ENCODE measurements around the gene FTCDNL1.

DNA sequence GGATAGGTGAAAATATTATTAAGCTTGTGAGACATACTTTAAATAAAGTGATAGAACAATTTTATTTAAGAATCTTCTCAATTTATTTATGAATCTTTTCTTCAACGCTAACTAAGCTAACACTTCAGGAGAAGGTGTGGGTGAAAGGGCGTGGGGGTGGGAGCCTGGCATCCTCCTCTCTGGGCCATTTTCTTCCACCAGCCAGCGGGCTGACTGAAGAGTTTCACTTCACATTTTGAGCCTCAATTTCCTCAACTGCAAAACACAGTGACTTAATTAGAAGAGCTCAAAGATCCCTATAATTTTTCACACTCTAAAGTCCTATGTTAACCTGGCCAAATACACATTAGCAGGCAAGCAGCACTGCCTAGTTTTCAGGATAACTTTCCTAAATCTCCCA lies 94.8 kb downstream of the FTCDNL1 start:
- TF ChIP-seq EZH2 (IDR thresholded peaks at IDR 0.05; ENCODE audit: borderline replicate concordance, low read depth, low read length, severe bottlenecking) = no peak
- TF ChIP-seq, protein P1, sequence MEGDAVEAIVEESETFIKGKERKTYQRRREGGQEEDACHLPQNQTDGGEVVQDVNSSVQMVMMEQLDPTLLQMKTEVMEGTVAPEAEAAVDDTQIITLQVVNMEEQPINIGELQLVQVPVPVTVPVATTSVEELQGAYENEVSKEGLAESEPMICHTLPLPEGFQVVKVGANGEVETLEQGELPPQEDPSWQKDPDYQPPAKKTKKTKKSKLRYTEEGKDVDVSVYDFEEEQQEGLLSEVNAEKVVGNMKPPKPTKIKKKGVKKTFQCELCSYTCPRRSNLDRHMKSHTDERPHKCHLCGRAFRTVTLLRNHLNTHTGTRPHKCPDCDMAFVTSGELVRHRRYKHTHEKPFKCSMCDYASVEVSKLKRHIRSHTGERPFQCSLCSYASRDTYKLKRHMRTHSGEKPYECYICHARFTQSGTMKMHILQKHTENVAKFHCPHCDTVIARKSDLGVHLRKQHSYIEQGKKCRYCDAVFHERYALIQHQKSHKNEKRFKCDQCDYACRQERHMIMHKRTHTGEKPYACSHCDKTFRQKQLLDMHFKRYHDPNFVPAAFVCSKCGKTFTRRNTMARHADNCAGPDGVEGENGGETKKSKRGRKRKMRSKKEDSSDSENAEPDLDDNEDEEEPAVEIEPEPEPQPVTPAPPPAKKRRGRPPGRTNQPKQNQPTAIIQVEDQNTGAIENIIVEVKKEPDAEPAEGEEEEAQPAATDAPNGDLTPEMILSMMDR (IDR thresholded peaks at IDR 0.05; ENCODE audit: borderline replicate concordance, extremely low read depth, low read length, poor library complexity, severe bottlenecking) = no peak

Data from DND-41 (cell line).